Nephron progenitor cell (in vitro differentiated cells): ENCODE results near the gene ANKMY2.

ENCODE experiments used
- DNase-seq: peaks from one replicate; pipeline ENCODE4 v3.0.0; 2021
- H3K27ac Mint-ChIP-seq: 2 replicates; pipeline ENCODE4 v1.8.0; 2021; ENCODE audit warnings: mild to moderate bottlenecking, moderate library complexity, mixed read lengths
- H3K27me3 Mint-ChIP-seq: 2 replicates; pipeline ENCODE4 v1.8.0; 2021; ENCODE audit warnings: mild to moderate bottlenecking, low read depth, mixed read lengths; ENCODE audit not compliant: poor library complexity
- H3K36me3 Mint-ChIP-seq: 2 replicates; pipeline ENCODE4 v1.8.0; 2021; ENCODE audit warnings: low read depth, mixed read lengths
- H3K4me1 Mint-ChIP-seq: 2 replicates; pipeline ENCODE4 v1.8.0; 2021; ENCODE audit warnings: mixed read lengths
- H3K4me3 Mint-ChIP-seq: 2 replicates; pipeline ENCODE4 v1.8.0; 2021; ENCODE audit warnings: mild to moderate bottlenecking, moderate library complexity, mixed read lengths
- H3K9me3 Mint-ChIP-seq: 2 replicates; pipeline ENCODE4 v1.8.0; 2021; ENCODE audit warnings: mild to moderate bottlenecking, moderate library complexity, mixed read lengths
- TF ChIP-seq, protein P1 (sequence below): fragments of 200-600 bp; sonication (generic); IDR thresholded peaks from 2 replicates; pipeline ENCODE4 v1.5.0; 2021; ENCODE audit warnings: antibody characterized with exemption

Gene ANKMY2

DNA sequence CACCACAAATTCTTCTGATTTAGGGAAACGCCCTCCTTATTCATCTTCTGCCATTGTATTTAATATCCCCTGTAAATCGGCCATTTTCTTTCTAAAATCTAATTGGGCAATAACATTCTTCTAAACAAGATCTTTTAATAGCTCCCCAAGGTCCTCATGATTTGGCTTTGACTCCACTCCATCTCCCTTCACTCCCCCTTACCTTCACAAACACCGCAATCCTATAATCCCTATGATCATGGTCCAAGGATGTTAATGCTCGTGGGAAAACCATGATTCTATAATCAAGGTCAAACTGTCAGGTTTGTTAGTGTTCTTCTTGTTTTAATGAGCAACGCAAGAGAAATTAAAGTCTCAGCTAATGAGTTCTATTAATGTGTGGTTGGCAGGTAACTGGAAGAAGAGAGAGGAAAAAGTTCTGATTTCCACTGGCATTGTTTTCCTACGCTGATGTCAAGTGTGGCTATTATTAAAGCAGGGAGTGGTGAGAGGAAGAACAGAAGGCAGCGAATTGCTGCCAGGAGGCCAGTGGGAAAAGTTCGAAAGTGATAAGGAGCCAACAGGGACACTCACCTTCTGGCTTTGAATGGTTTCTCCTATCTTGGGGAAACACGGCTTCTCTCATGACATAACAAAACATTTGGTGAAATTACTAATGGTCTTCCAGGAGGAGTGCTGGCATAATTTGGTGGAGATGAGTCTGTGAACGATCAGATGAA, 90.9 kb downstream of the ANKMY2 start:
- no peak overlapping the region for H3K27ac Mint-ChIP-seq

DNA sequence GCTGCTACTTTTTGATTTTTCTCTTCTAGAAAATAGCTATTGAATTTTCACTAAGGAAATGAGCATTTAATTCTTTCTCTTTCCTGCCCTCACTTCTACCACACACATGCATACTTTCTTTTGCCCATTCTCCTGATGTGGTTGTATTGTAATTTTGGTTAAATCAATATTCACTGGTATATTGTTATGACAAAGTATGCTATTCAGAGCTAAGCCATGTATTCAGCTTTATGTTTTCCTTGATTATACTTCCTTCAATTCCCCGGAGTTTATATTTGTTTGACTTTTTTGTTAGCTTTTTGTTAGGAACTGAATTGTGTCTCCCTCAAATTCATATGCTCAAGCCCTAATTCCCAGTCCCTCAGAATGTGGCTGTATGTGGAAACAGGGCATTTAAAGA, 94.9 kb downstream of the ANKMY2 start:
- no peak overlapping the region for H3K4me3 Mint-ChIP-seq
- H3K4me1 Mint-ChIP-seq = no peaks in the 10 kb centered on the region
- TF ChIP-seq, protein P1, sequence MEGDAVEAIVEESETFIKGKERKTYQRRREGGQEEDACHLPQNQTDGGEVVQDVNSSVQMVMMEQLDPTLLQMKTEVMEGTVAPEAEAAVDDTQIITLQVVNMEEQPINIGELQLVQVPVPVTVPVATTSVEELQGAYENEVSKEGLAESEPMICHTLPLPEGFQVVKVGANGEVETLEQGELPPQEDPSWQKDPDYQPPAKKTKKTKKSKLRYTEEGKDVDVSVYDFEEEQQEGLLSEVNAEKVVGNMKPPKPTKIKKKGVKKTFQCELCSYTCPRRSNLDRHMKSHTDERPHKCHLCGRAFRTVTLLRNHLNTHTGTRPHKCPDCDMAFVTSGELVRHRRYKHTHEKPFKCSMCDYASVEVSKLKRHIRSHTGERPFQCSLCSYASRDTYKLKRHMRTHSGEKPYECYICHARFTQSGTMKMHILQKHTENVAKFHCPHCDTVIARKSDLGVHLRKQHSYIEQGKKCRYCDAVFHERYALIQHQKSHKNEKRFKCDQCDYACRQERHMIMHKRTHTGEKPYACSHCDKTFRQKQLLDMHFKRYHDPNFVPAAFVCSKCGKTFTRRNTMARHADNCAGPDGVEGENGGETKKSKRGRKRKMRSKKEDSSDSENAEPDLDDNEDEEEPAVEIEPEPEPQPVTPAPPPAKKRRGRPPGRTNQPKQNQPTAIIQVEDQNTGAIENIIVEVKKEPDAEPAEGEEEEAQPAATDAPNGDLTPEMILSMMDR = no peak
- DNase-seq = no peak
- no peaks in the 10 kb centered on the region for H3K9me3 Mint-ChIP-seq
- peaks cover 3% of the 10 kb centered on the region for H3K27me3 Mint-ChIP-seq
- H3K27ac Mint-ChIP-seq = no peak overlapping the region
- H3K36me3 Mint-ChIP-seq = no peaks in the 10 kb centered on the region

More for the DNA sequence above, 90.9 kb downstream of the ANKMY2 start:
- Mint-ChIP-seq H3K4me1 (no peaks in the 10 kb centered on the region), H3K4me3 (no peak overlapping the region), H3K27me3 (no peaks in the 10 kb centered on the region), H3K9me3 (no peaks in the 10 kb centered on the region), H3K36me3 (no peaks in the 10 kb centered on the region)
- no peak for DNase-seq
- TF ChIP-seq, protein P1 = no peak
